NCI-H1694 (cell line): ENCODE results near the gene PACS1.
"Not testable (repeated sequence)": the region's sequence is repeated elsewhere in the genome, so short reads cannot be mapped to it uniquely, and the experiment has no call there.

Experiments
- DNase-seq: peaks from one replicate; lab custom pipeline; 2025; lab: John Stamatoyannopoulos, UW

PACS1 gene

GRCh38 chr11:66253081-66253480 is 183.0 kb downstream of the PACS1 start:
- DNase-seq, result not testable (repeated sequence)

- no peak for DNase-seq
Measured at GRCh38 chr11:66258473-66258893, 188.4 kb downstream of the PACS1 start.

GRCh38 chr11:66259225-66259624 is 189.2 kb downstream of the PACS1 start:
- DNase-seq, result no peak

DNA sequence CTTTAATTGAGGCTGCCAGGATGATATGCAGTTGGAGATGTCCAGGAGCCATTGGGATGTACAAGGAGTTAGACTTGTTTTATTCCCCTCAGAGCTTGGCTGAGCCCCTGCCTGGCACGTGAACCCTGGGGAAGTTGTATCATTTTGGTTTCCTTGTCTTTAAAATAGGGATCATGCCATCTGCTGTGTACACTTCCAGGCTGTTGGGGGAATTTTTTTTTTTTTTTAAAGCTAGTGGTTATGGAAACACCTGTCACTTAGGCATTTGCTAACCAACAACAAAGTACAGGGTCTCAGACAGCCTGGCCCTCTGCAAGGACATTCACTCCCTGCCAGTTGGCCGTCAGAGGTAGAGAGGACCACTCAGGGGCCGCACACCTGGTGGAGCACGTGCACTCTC is 189.9 kb downstream of the PACS1 start:
- peak; percentile 19 for DNase-seq

- no peak for DNase-seq
Measured at GRCh38 chr11:66261578-66261977, 191.5 kb downstream of the PACS1 start.

DNA sequence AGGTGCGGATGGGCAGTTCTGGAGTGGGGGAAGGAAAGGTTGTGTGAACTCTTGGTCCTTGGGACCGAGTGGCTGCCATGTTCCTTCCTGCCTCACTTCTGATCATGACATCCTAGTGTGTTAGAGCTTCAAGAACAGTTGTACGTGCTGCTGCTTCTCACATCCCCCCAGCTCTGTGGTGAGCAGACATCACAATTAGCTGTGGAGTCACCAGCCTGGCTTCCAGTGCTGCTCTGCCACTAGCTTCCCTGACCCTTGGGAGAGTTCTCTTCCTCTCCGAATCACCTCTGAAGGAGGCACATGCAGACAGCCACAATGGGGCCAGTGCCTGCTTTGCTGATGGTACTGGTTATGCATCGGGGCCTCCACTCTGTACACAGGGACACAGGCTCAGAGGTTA is 192.1 kb downstream of the PACS1 start:
- DNase-seq, result no peak

- no peak for DNase-seq
Measured at GRCh38 chr11:66262696-66263095, 192.6 kb downstream of the PACS1 start.

GRCh38 chr11:66263231-66263630 is 193.2 kb downstream of the PACS1 start:
- DNase-seq, result no peak

- DNase-seq, result no peak
Measured at GRCh38 chr11:66263785-66264184, 193.7 kb downstream of the PACS1 start.

GRCh38 chr11:66264383-66264782 is 194.3 kb downstream of the PACS1 start:
- DNase-seq, result no peak

GRCh38 chr11:66264914-66265313 is 194.8 kb downstream of the PACS1 start:
- DNase-seq, result no peak

- DNase-seq, result no peak
Measured at GRCh38 chr11:66265531-66266377, 195.7 kb downstream of the PACS1 start.

DNA sequence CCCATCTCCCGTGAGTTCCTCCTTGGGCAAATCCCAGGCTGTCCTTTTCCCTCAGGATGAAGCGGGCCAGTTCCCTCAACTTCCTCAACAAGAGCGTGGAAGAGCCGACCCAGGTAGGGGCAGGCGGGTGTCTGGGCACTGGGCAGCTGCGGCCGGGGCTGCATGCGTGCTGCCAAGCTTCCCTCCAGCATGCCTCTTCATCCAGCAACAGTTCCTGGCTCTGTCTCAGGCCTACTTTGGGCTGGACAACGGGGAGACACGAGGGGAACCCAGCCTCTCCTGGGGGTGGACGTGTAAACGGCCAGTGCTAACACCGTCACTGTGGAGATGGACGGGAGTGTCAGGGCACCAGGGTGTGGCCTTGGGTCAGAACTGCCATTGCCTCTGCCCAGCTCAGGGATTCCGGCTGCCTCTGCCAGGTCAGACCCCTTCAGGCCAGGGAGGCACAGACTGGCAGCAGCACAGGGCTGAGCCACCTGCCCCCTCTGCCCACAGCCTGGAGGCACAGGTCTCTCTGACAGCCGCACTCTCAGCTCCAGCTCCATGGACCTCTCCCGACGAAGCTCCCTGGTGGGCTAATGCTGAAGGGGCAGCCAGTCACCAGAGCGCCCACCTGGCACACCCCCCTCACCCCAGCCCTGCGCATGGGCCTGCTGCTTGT is 196.4 kb downstream of the PACS1 start:
- no peak for DNase-seq

DNA sequence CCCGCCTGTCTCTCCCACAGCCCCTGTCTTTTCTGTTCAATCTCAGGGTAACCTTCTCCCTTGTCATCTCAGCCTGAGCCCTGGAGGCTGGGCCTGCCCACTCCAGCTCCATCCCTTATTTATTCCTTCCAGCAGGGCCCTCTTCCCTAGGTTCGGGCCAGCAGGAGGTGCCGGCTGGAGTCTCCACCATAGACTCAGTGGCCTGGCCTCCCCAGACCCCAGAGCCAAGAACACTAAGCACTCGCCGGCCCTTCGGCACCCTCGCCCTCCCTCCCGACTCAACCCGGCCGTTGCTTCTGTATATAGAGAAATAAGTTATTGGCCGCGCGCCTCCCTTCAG is 196.9 kb downstream of the PACS1 start:
- DNase-seq, result no peak

DNA sequence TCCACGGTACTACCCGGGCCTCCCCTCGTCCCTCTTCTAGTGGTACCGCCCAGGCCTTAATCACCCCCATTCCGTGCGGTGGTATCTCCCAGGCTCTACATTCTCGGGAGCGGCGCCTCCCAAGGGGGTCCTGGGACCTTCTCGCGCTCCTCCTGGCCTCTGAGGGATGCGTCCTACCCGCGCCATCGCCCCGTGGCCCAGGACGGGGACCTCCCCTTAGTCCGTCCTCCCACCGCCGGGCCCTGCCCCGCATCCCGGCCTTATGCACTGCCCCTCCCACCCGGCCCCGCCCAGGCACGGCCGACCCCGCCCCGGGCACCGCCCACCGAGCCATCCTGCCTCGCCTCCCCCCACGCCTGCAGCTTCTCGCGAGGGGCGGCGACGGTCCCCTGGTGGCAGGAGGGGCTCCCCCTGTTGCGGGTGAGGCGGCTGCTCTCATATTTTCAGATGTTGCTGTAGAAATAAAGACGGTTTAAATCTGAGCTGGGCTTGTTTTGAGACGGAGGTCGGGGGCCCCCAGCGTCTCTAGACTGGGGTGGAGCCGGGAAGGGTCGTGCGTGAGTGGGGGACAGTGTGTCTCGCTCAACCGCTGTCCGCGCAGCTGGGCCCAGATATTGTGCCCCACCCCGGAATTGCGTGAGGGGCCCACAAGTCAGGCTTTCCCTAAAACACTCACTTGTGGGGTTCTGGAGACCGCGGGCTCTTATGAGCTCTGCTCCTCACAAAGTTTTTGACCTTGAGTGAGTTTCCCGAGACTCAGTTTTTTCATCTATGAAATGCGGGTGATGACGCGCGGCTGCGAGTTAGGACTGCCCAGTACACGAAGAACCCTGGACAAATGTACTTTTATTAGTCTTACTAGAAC is 197.5 kb downstream of the PACS1 start:
- peak; percentile 50 for DNase-seq

DNA sequence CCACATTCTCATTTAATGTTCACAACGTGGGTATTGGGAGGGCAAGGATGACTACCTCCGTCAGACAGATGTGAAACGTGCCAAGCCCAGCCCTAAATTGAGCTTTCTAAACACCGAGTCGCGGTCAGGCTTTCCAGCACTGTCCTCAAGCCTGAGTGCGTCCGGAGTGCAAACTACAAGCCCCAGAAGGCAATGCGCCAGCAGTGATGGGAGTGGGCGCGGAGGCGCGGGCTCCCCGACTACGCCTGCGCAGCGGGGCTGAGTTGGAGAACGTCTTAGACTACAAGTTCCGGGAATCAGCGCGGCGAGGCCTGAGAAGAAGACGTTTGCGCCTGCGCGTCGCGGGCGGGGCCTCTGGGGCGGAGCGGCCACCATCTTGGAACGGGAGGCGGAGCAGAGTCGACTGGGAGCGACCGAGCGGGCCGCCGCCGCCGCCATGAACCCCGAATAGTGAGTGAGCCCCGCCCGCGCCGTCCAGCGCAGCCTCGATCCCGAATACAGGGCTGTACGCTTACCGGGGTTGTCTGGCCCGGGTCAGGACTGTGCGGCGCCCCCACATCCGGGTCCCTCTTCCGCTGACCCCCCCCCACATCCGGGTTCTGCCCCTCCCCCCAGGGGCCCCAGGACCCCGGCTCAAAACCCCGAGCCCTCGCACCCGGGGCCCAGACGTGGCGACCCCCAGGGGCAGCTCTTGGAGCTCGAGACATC is 198.3 kb downstream of the PACS1 start, which contains the start of gene RAB1B:
TSS of gene RAB1B (plus strand) at position 396 of the 708 bp plus-strand sequence. CDS start at position 437, 41 bp downstream.
- peak; percentile 98 for DNase-seq

DNA sequence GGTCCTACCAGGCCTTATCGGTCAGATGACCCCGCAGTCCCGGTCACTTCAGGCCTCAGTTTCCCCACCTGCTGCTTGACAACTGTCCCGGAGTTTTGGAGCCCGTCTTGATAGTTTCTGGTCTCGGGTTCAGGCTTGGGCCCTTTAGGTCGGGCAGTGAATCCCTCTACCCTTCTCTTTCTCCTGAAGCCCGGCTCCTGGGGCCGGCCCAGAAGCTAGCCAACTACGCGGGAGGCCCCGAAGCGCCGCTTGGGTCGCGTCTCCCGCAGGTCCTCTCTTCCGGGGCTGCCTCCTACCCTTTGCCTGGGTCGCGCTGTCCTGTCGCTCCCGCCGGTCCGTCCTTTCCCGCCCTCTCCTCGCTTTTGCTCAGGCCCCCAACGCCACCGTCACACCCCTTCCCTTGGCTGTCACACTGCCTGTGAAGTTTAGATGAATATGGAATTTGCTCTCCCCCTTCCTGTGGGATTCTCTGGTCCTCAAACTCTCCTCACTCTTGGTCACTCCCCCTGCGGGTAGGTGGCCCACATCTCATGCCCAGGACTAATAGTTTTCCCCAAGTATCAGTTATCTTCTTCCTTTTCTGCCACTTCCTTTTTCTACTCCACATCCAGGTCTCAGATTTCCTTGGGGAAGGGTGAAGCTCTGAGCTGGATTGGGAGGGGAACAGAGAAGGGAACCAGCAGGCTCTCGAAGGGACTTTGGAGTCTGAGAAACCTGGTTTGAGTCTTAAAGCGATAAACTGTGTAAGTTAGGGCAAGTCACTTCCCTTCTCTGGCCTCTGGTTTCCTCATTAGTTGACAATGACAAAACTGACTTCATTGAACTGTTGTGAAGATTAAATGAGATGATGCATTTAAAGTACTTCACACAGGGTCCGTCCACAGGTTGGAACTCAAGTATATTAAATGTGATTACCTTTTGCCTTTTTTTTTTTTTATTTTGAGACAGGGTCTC is 199.2 kb downstream of the PACS1 start:
- no peak for DNase-seq

DNA sequence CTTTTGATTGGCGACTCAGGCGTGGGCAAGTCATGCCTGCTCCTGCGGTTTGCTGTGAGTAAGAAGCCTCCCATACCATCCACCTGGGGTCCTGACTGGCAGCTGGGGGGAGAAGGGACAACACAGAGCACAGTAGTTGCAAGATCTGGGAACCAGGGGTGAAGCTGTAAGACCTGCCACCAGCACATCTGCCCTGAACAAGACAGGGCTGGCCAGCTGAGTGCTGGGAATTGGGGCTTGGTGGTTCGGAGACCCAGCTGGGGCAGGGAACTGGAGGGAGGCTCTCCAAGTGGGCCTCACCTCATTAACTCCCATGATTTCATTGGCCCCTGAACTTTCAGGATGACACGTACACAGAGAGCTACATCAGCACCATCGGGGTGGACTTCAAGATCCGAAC is 201.7 kb downstream of the PACS1 start:
- no peak for DNase-seq

DNA sequence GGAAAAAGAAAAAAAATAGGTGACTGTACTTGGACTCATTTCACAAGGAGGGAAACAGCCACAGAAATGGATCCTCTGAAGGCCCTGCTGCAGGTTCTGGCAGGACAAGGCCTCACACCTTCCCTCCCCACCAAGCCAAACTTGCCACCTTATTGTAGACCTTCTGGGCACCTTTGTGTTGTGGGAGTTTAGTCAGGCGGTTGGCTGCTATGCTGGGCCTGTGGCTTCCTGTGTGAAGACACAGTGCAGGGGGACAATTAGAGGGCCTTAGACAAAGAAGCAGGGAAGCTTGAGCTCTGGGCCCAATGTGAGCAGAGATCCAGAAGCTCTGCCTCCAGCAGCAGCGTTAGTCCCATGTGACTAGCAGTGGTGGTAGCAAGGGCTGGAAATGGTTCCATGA is 202.5 kb downstream of the PACS1 start:
- DNase-seq, result no peak

DNA sequence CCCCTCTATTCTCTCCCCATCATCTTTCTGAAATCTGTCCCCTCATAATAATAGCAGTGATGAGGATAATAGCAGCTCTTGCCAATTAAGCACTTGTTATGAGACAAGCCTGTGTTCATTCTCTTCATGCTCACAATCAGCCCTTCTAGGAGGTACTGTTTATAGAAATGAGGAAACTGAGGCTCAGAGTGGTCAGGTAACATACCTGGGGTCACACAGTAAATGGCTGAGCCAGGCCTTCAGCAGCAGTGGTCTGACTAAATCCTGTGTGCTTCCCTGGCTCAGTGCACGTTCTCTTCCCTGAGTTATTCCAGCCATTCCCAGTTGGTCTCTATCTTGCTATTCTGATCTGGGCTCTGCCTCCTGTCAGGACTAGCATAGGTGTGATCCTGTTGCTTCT is 204.1 kb downstream of the PACS1 start:
- DNase-seq, result no peak

DNA sequence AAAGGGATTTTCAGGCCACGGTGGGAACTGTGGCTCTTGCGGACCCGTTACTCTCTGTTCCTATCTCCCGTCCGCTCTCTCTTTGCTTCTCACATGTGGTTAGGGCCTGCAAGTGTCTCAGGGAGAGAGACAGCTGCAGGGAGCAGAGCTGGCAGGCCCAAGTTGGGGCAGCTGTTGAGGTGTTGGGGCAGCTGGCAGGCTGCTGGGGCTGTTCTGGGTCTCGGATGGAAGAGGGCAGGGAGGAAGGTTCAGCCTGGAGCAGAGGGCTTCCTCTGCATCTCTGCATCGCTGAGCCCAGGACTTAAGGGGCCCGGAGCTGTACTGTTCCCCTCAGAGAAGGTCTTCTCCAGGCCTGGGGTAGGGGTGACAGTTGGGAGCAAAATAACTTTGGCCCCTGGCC is 205.3 kb downstream of the PACS1 start:
- DNase-seq, result no peak
